Stomach (tissue), 4 donors: ENCODE data around the gene SYNDIG1.

ENCODE experiments used
- CTCF ChIP-seq, 7 experiments: fragments of 450-650 bp in 4 of 7; fragments of 200-600 bp in 3 of 7; sonication (generic) in 3 of 7; IDR thresholded peaks; one replicate each; pipeline ENCODE4 v1.5.1; 2016 to 2019; ENCODE audit warnings: antibody characterized with exemption in 7 of 7, control low read depth in 2 of 7, mild to moderate bottlenecking in 1 of 7
- EP300 ChIP-seq: sonication (generic); formaldehyde crosslinking; IDR thresholded peaks from one replicate; pipeline ENCODE4 v1.6.1; 2017; ENCODE audit warnings: antibody characterized with exemption
- POLR2A ChIP-seq, 4 donors: fragments of 450-650 bp; IDR thresholded peaks; one replicate each; pipeline ENCODE4 v1.6.1; 2016; ENCODE audit warnings: antibody characterized with exemption in 4 of 4, control low read depth in 2 of 4, mild to moderate bottlenecking in 1 of 4, moderate library complexity in 1 of 4
- POLR2AphosphoS5 ChIP-seq, 3 donors: sonication (generic); formaldehyde crosslinking; IDR thresholded peaks; one replicate each; pipeline ENCODE4 v1.6.1; 2016; ENCODE audit warnings: antibody characterized with exemption in 3 of 3

- no peak for TF ChIP-seq CTCF (IDR thresholded peaks at IDR 0.05)
- no peak for TF ChIP-seq POLR2AphosphoS5 (IDR thresholded peaks at IDR 0.05)
- TF ChIP-seq POLR2A (IDR thresholded peaks at IDR 0.05), result no peak
- TF ChIP-seq EP300, result no peak
Observed at GRCh38 chr20:24589815-24590177, 120.4 kb downstream of the SYNDIG1 start.
